Measurements from ENCODE around the gene STX11.

DNA sequence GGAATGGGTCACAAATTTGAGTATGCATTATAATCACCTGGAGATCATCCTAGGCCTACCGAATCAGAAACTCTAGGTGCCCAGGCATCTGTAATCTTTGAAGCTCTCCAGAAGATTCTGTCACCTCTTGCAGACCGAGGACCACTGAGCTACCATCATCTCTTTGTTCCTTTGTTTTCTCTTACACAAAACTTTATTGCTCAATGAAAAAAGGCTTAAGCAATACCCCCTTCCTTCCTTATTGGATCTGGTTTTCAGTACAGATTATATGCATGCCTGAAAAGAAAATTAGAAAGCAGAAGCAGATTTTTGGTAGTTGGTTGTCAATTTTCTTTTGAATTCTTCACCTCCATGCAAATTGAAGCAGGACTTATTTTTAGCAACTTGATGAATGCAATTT, 31.3 kb downstream of the STX11 start:
- TF ChIP-seq NR2C1 (IDR thresholded peaks at IDR 0.05) (no peak), KDM1A (IDR thresholded peaks at IDR 0.05; ENCODE audit: borderline replicate concordance) (no peak), CREM (IDR thresholded peaks at IDR 0.05; ENCODE audit: low read depth) (no peak), POLR2A (IDR thresholded peaks at IDR 0.05; ENCODE audit: low read depth, low read length) (no peak), KAT2A (conservative IDR thresholded peaks at IDR 0.05; ENCODE audit: control insufficient read depth, low read depth, low read length) (no peak), DPF2 (IDR thresholded peaks at IDR 0.05) (no peak), ASH2L (IDR thresholded peaks at IDR 0.05; ENCODE audit: borderline replicate concordance, low read depth) (no peak), BHLHE40 (IDR thresholded peaks at IDR 0.05; ENCODE audit: borderline replicate concordance in 1 of 2, low read depth in 2 of 2, low read length in 1 of 2) (no peak), SUPT20H (IDR thresholded peaks at IDR 0.05; ENCODE audit: borderline replicate concordance, control insufficient read depth, low read depth, low read length) (no peak)
- TF ChIP-seq, protein P1, sequence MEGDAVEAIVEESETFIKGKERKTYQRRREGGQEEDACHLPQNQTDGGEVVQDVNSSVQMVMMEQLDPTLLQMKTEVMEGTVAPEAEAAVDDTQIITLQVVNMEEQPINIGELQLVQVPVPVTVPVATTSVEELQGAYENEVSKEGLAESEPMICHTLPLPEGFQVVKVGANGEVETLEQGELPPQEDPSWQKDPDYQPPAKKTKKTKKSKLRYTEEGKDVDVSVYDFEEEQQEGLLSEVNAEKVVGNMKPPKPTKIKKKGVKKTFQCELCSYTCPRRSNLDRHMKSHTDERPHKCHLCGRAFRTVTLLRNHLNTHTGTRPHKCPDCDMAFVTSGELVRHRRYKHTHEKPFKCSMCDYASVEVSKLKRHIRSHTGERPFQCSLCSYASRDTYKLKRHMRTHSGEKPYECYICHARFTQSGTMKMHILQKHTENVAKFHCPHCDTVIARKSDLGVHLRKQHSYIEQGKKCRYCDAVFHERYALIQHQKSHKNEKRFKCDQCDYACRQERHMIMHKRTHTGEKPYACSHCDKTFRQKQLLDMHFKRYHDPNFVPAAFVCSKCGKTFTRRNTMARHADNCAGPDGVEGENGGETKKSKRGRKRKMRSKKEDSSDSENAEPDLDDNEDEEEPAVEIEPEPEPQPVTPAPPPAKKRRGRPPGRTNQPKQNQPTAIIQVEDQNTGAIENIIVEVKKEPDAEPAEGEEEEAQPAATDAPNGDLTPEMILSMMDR (IDR thresholded peaks at IDR 0.05 in 2 of 3, conservative IDR thresholded peaks at IDR 0.05 in 1 of 3; ENCODE audit: control insufficient read depth in 2 of 3, extremely low read depth in 1 of 3, insufficient read depth in 1 of 3, low read depth in 3 of 3, low read length in 3 of 3), result no peak
- TF ChIP-seq, protein P2, sequence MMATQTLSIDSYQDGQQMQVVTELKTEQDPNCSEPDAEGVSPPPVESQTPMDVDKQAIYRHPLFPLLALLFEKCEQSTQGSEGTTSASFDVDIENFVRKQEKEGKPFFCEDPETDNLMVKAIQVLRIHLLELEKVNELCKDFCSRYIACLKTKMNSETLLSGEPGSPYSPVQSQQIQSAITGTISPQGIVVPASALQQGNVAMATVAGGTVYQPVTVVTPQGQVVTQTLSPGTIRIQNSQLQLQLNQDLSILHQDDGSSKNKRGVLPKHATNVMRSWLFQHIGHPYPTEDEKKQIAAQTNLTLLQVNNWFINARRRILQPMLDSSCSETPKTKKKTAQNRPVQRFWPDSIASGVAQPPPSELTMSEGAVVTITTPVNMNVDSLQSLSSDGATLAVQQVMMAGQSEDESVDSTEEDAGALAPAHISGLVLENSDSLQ (IDR thresholded peaks at IDR 0.05), result no peak
- TF ChIP-seq, protein P3, sequence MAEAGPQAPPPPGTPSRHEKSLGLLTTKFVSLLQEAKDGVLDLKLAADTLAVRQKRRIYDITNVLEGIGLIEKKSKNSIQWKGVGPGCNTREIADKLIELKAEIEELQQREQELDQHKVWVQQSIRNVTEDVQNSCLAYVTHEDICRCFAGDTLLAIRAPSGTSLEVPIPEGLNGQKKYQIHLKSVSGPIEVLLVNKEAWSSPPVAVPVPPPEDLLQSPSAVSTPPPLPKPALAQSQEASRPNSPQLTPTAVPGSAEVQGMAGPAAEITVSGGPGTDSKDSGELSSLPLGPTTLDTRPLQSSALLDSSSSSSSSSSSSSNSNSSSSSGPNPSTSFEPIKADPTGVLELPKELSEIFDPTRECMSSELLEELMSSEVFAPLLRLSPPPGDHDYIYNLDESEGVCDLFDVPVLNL (IDR thresholded peaks at IDR 0.05; ENCODE audit: low read depth, low read length), result no peak
- TF ChIP-seq, protein P4, sequence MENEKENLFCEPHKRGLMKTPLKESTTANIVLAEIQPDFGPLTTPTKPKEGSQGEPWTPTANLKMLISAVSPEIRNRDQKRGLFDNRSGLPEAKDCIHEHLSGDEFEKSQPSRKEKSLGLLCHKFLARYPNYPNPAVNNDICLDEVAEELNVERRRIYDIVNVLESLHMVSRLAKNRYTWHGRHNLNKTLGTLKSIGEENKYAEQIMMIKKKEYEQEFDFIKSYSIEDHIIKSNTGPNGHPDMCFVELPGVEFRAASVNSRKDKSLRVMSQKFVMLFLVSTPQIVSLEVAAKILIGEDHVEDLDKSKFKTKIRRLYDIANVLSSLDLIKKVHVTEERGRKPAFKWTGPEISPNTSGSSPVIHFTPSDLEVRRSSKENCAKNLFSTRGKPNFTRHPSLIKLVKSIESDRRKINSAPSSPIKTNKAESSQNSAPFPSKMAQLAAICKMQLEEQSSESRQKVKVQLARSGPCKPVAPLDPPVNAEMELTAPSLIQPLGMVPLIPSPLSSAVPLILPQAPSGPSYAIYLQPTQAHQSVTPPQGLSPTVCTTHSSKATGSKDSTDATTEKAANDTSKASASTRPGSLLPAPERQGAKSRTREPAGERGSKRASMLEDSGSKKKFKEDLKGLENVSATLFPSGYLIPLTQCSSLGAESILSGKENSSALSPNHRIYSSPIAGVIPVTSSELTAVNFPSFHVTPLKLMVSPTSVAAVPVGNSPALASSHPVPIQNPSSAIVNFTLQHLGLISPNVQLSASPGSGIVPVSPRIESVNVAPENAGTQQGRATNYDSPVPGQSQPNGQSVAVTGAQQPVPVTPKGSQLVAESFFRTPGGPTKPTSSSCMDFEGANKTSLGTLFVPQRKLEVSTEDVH (IDR thresholded peaks at IDR 0.05; ENCODE audit: low read depth, partially characterized antibody), result no peak

Data from GM12878 (cell line).